Measurements from ENCODE around the gene RBMS3. TPM values are rescaled to one million over a fixed set of nuclear protein-coding genes. Genes with fewer than 3 reads are reported as not detected.

Gene RBMS3
- total RNA-seq, 4 donors from 2014 or later, result 116 to 171 (median 152) TPM

- H3K9me3 ChIP-seq, result no peaks in the 10 kb centered on the region
- DNase-seq, result no peak
- intact Hi-C loops (cut with DNase I), result no loop called here
- H3K4me1 ChIP-seq, result peaks cover 17 to 30% of the 10 kb centered on the region in 2 donors
- 64 to 70% methylated on average over 5 of the region's 5 CpGs for WGBS, 2 donors
- no peaks in the 10 kb centered on the region for H3K27me3 ChIP-seq
- H3K27ac ChIP-seq, result no peak overlapping the region
- H3K4me3 ChIP-seq (replicated peaks in 1 of 3), result no peak overlapping the region
- H3K36me3 ChIP-seq, result no peaks in the 10 kb centered on the region
- TF ChIP-seq CTCF (IDR thresholded peaks at IDR 0.05) (no peak), POLR2A (IDR thresholded peaks at IDR 0.05) (no peak)
Measured at GRCh38 chr3:29347412-29347811, 66.5 kb downstream of the RBMS3 start.

- Histone ChIP-seq H3K9me3 (no peaks in the 10 kb centered on the region), H3K27me3 (no peaks in the 10 kb centered on the region), H3K4me3 (replicated peaks in 1 of 3) (no peak overlapping the region), H3K4me1 (peaks cover 17 to 30% of the 10 kb centered on the region in 2 donors), H3K27ac (no peak overlapping the region), H3K36me3 (no peaks in the 10 kb centered on the region)
- intact Hi-C loops (cut with DNase I), result no loop called here
- DNase-seq, result no peak
- WGBS, 2 donors, result 75 to 83% methylated on average over 4 of the region's 4 CpGs
- TF ChIP-seq POLR2A (IDR thresholded peaks at IDR 0.05), result no peak
- no peak for TF ChIP-seq CTCF (IDR thresholded peaks at IDR 0.05)
Measured at GRCh38 chr3:29348316-29348715, 67.4 kb downstream of the RBMS3 start.

- no peak for DNase-seq
- H3K4me3 ChIP-seq (replicated peaks in 1 of 3), result no peak overlapping the region
- H3K27ac ChIP-seq, result no peak overlapping the region
- TF ChIP-seq POLR2A (IDR thresholded peaks at IDR 0.05) (no peak), CTCF (IDR thresholded peaks at IDR 0.05) (no peak)
- H3K9me3 ChIP-seq, result no peaks in the 10 kb centered on the region
- H3K36me3 ChIP-seq, result no peaks in the 10 kb centered on the region
- peaks cover 14 to 30% of the 10 kb centered on the region in 2 donors for H3K4me1 ChIP-seq
- H3K27me3 ChIP-seq, result no peaks in the 10 kb centered on the region
- 75 to 78% methylated on average over 2 of the region's 2 CpGs for WGBS, 2 donors
- intact Hi-C loops (cut with DNase I), result no loop called here
Measured at GRCh38 chr3:29349049-29349448, 68.2 kb downstream of the RBMS3 start.

GRCh38 chr3:29353807-29354206, 72.9 kb downstream of the RBMS3 start:
- TF ChIP-seq CTCF (IDR thresholded peaks at IDR 0.05) (no peak), POLR2A (IDR thresholded peaks at IDR 0.05) (no peak)
- intact Hi-C loops (cut with DNase I), result no loop called here
- Histone ChIP-seq H3K27me3 (no peaks in the 10 kb centered on the region), H3K9me3 (no peaks in the 10 kb centered on the region), H3K27ac (no peak overlapping the region), H3K4me3 (replicated peaks in 1 of 3) (no peak overlapping the region), H3K36me3 (no peaks in the 10 kb centered on the region), H3K4me1 (peaks cover 5 to 29% of the 10 kb centered on the region in 2 donors)
- DNase-seq, result no peak
- WGBS, 2 donors, result 6 to 11% methylated on average over 1 of the region's 1 CpG

- Histone ChIP-seq H3K4me3 (replicated peaks in 1 of 3) (no peak overlapping the region), H3K4me1 (peaks cover 5 to 27% of the 10 kb centered on the region in 2 donors), H3K36me3 (no peaks in the 10 kb centered on the region), H3K27me3 (no peaks in the 10 kb centered on the region), H3K9me3 (no peaks in the 10 kb centered on the region), H3K27ac (no peak overlapping the region)
- no peak for DNase-seq
- intact Hi-C loops (cut with DNase I), result no loop called here
- TF ChIP-seq CTCF (IDR thresholded peaks at IDR 0.05) (no peak), POLR2A (IDR thresholded peaks at IDR 0.05) (no peak)
Measured at GRCh38 chr3:29354894-29355293, 74.0 kb downstream of the RBMS3 start.

Measured in thyroid gland (tissue), 4 donors.